Activated T-cell treated with anti-CD3 and anti-CD28 coated beads, Interleukin-2, amount 50 U/mL, for 1 hour (primary cell): Measurements from ENCODE around the gene SPATA7.
"Not testable (repeated sequence)": the region's sequence is repeated elsewhere in the genome, so short reads cannot be mapped to it uniquely, and the experiment has no call there.

Experiments used
- DNase-seq: peaks from one replicate; pipeline ENCODE4 v3.0.0-alpha.2; 2020

SPATA7 gene

GRCh38 chr14:88385212-88386101 is at the start of gene SPATA7:
Gene SPATA7 (plus strand): TSS chr14:88385657. CDS start chr14:88385819, 162 bp downstream.
- peak; percentile 80 for DNase-seq

GRCh38 chr14:88340357-88340756 is 45.1 kb upstream of the SPATA7 start:
- DNase-seq: no peak

GRCh38 chr14:88342980-88343379 is 42.5 kb upstream of the SPATA7 start:
- no peak for DNase-seq

GRCh38 chr14:88346048-88346639 is 39.3 kb upstream of the SPATA7 start:
- DNase-seq: no peak

GRCh38 chr14:88348546-88348945 is 36.9 kb upstream of the SPATA7 start:
- DNase-seq: no peak

GRCh38 chr14:88351966-88352691 is 33.3 kb upstream of the SPATA7 start:
- no peak for DNase-seq

GRCh38 chr14:88352698-88353097 is 32.8 kb upstream of the SPATA7 start:
- DNase-seq: no peak

- no peak for DNase-seq
Observed at GRCh38 chr14:88354358-88354757, 31.1 kb upstream of the SPATA7 start.

- DNase-seq: no peak
Observed at GRCh38 chr14:88359500-88359899, 26.0 kb upstream of the SPATA7 start.

- DNase-seq: no peak
Observed at GRCh38 chr14:88363644-88364043, 21.8 kb upstream of the SPATA7 start.

- DNase-seq: no peak
Observed at GRCh38 chr14:88364710-88365413, 20.6 kb upstream of the SPATA7 start.

- DNase-seq: no peak
Observed at GRCh38 chr14:88369496-88369895, 16.0 kb upstream of the SPATA7 start.

- no peak for DNase-seq
Observed at GRCh38 chr14:88379706-88380343, 5.6 kb upstream of the SPATA7 start.

GRCh38 chr14:88380405-88380804 is 5.1 kb upstream of the SPATA7 start:
- no peak for DNase-seq

- not testable (repeated sequence) for DNase-seq
Observed at GRCh38 chr14:88381634-88382033, 3.8 kb upstream of the SPATA7 start.

- DNase-seq: no peak
Observed at GRCh38 chr14:88384718-88385117, 739 bp upstream of the SPATA7 start.

GRCh38 chr14:88386256-88386794 is 868 bp downstream of the SPATA7 start:
- no peak for DNase-seq

GRCh38 chr14:88388741-88389282 is 3.4 kb downstream of the SPATA7 start:
- no peak for DNase-seq

- DNase-seq: no peak
Observed at GRCh38 chr14:88392609-88393008, 7.2 kb downstream of the SPATA7 start.

GRCh38 chr14:88411039-88411438 is 25.6 kb downstream of the SPATA7 start:
- no peak for DNase-seq

- no peak for DNase-seq
Observed at GRCh38 chr14:88417594-88417993, 32.1 kb downstream of the SPATA7 start.

- no peak for DNase-seq
Observed at GRCh38 chr14:88420187-88420586, 34.7 kb downstream of the SPATA7 start.
